ENCODE data around the gene SCNN1B. TPM values are rescaled to one million over a fixed set of nuclear protein-coding genes. Genes with fewer than 3 reads are reported as not detected.

Gene SCNN1B
- total RNA-seq, 1 donor from 2014 or later = not detected

DNA sequence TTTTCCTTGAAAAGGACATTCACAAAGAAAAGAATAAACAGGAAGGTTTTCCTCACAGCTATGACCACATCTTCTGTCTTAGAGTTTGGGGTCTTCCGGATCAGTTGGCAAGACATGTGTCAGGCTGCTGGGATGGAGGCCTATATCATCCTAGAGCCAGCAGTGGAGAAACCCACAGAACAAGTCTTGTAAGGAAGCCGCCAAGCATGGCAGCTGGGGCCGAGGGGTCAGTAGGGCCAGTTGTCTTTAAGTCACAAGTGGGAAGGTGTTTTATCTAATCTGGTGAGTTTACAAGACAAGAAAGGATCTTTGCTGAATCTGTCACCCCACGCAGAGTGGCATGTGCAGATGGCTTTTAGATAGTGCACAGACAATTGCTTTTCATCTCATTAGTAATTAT, 25.7 kb downstream of the SCNN1B start:
- Mint-ChIP-seq H3K9me3 (ENCODE audit: unreplicated experiment) (no peaks in the 10 kb centered on the region), H3K4me3 (ENCODE audit: unreplicated experiment) (no peak overlapping the region), H3K36me3 (ENCODE audit: unreplicated experiment) (no peaks in the 10 kb centered on the region), H3K27ac (ENCODE audit: unreplicated experiment) (no peak overlapping the region), H3K27me3 (ENCODE audit: unreplicated experiment) (no peaks in the 10 kb centered on the region), H3K4me1 (ENCODE audit: unreplicated experiment) (no peaks in the 10 kb centered on the region)
- no peak for DNase-seq (ENCODE audit: extremely low spot score, unreplicated experiment)
- TF ChIP-seq, protein P1, sequence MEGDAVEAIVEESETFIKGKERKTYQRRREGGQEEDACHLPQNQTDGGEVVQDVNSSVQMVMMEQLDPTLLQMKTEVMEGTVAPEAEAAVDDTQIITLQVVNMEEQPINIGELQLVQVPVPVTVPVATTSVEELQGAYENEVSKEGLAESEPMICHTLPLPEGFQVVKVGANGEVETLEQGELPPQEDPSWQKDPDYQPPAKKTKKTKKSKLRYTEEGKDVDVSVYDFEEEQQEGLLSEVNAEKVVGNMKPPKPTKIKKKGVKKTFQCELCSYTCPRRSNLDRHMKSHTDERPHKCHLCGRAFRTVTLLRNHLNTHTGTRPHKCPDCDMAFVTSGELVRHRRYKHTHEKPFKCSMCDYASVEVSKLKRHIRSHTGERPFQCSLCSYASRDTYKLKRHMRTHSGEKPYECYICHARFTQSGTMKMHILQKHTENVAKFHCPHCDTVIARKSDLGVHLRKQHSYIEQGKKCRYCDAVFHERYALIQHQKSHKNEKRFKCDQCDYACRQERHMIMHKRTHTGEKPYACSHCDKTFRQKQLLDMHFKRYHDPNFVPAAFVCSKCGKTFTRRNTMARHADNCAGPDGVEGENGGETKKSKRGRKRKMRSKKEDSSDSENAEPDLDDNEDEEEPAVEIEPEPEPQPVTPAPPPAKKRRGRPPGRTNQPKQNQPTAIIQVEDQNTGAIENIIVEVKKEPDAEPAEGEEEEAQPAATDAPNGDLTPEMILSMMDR (IDR thresholded peaks at IDR 0.05) = no peak

GRCh38 chr16:23330161-23330560, 28.1 kb downstream of the SCNN1B start:
- no peaks in the 10 kb centered on the region for H3K4me1 Mint-ChIP-seq (ENCODE audit: unreplicated experiment)
- H3K36me3 Mint-ChIP-seq (ENCODE audit: unreplicated experiment) = no peaks in the 10 kb centered on the region
- H3K27me3 Mint-ChIP-seq (ENCODE audit: unreplicated experiment) = no peaks in the 10 kb centered on the region
- TF ChIP-seq, protein P1 (IDR thresholded peaks at IDR 0.05) = no peak
- no peak for DNase-seq (ENCODE audit: extremely low spot score, unreplicated experiment)
- no peak overlapping the region for H3K4me3 Mint-ChIP-seq (ENCODE audit: unreplicated experiment)
- no peak overlapping the region for H3K27ac Mint-ChIP-seq (ENCODE audit: unreplicated experiment)
- H3K9me3 Mint-ChIP-seq (ENCODE audit: unreplicated experiment) = no peaks in the 10 kb centered on the region

DNA sequence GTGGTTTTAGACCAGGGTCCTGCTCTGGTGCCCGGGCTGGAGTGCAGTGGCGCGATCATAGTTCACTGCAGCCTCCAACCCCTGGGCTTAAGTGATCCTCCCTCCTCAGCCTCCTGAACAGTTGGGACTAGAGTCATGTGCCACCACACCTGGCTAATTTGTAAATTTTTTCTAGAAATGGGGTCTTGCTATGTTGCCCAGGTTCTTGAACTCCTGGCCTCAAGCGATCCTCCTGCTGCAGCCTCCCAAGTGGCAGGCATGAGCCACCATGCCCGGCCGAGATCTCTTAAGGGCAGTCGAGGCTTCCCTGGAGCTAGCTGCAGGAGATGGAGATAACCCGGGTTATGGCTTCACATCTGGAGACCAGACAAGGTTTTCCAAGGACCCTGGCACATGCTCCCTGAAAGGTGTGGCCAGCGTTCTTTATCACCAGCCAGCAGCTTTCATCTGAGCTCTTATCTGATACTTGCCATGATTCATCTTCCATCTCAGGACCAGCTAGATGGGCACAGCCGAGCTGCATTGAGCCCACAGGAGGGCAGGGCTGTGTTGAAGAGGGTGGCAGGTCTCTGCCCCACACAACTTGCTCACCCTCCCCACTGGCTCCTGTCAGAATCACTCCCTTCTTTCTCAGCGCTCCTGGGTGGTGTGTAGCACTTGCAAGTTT, 28.6 kb downstream of the SCNN1B start:
- Mint-ChIP-seq H3K9me3 (ENCODE audit: unreplicated experiment) (no peaks in the 10 kb centered on the region), H3K27me3 (ENCODE audit: unreplicated experiment) (no peaks in the 10 kb centered on the region), H3K27ac (ENCODE audit: unreplicated experiment) (no peak overlapping the region), H3K36me3 (ENCODE audit: unreplicated experiment) (no peaks in the 10 kb centered on the region), H3K4me3 (ENCODE audit: unreplicated experiment) (no peak overlapping the region), H3K4me1 (ENCODE audit: unreplicated experiment) (no peaks in the 10 kb centered on the region)
- TF ChIP-seq, protein P1 (IDR thresholded peaks at IDR 0.05) = no peak
- no peak for DNase-seq (ENCODE audit: extremely low spot score, unreplicated experiment)

DNA sequence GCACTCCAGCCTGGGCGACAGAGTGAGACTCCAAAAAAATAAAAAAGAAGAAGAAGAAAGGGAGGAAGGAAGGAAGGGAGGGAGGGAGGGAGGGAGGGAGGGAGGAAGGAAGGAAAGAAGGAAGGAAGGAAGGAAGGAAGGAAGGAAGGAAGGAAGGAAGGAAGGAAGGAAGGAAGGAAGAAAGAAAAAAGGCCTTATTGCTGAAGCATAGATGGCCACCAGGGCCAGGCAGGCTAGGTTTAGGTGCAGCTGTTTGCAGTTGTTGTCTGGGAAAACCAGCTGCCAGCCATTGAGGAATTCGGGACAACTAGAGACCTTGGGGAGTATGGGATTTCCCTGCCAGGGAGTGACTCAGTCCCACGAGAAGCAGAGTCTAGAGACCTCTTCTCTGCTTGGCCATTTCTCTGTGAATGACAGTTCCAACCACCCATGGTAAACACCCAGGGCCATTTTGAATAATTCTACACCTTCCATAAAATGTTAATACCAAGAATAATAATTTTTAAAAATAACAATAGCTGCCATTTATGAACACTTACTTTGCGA, 31.0 kb downstream of the SCNN1B start:
- no peak overlapping the region for H3K27ac Mint-ChIP-seq (ENCODE audit: unreplicated experiment)
- DNase-seq (ENCODE audit: extremely low spot score, unreplicated experiment) = no peak
- no peaks in the 10 kb centered on the region for H3K36me3 Mint-ChIP-seq (ENCODE audit: unreplicated experiment)
- H3K27me3 Mint-ChIP-seq (ENCODE audit: unreplicated experiment) = no peaks in the 10 kb centered on the region
- no peak overlapping the region for H3K4me3 Mint-ChIP-seq (ENCODE audit: unreplicated experiment)
- TF ChIP-seq, protein P1 (IDR thresholded peaks at IDR 0.05) = no peak
- H3K4me1 Mint-ChIP-seq (ENCODE audit: unreplicated experiment) = no peaks in the 10 kb centered on the region
- no peaks in the 10 kb centered on the region for H3K9me3 Mint-ChIP-seq (ENCODE audit: unreplicated experiment)

GRCh38 chr16:23333831-23334456, 31.8 kb downstream of the SCNN1B start:
- Mint-ChIP-seq H3K4me1 (ENCODE audit: unreplicated experiment) (no peaks in the 10 kb centered on the region), H3K27me3 (ENCODE audit: unreplicated experiment) (no peaks in the 10 kb centered on the region), H3K36me3 (ENCODE audit: unreplicated experiment) (no peaks in the 10 kb centered on the region), H3K9me3 (ENCODE audit: unreplicated experiment) (no peaks in the 10 kb centered on the region), H3K4me3 (ENCODE audit: unreplicated experiment) (no peak overlapping the region), H3K27ac (ENCODE audit: unreplicated experiment) (no peak overlapping the region)
- DNase-seq (ENCODE audit: extremely low spot score, unreplicated experiment) = no peak
- TF ChIP-seq, protein P1 (IDR thresholded peaks at IDR 0.05) = no peak

Data from osteocyte (in vitro differentiated cells).